IPS-20b (cell line): Measurements from ENCODE around the gene MRGPRX4.

ENCODE experiments used
- H3K27ac ChIP-seq: one replicate; pipeline ENCODE4 v1.5.1; 2013; ENCODE audit warnings: low read length
- H3K27me3 ChIP-seq: 2 replicates; pipeline ENCODE4 v1.6.1; 2013; ENCODE audit warnings: mild to moderate bottlenecking, low read length, inconsistent platforms; ENCODE audit not compliant: insufficient read depth
- H3K36me3 ChIP-seq: 2 replicates; pipeline ENCODE4 v1.6.1; 2013; ENCODE audit warnings: low read depth, mild to moderate bottlenecking, inconsistent platforms, low read length, moderate library complexity; ENCODE audit not compliant: insufficient read depth
- H3K4me1 ChIP-seq: 2 replicates; pipeline ENCODE4 v1.6.1; 2013; ENCODE audit warnings: mild to moderate bottlenecking, control low read depth, inconsistent platforms, low read length, moderate library complexity; ENCODE audit not compliant: insufficient read depth
- H3K4me3 ChIP-seq: 2 replicates; pipeline ENCODE4 v1.5.1; 2013; ENCODE audit warnings: mild to moderate bottlenecking, low read length, inconsistent platforms
- H3K9ac ChIP-seq: 2 replicates; pipeline ENCODE4 v1.6.1; 2013; ENCODE audit warnings: low read depth, mild to moderate bottlenecking, inconsistent platforms, low read length, moderate library complexity
- H3K9me3 ChIP-seq: 2 replicates; pipeline ENCODE4 v1.6.1; 2013; ENCODE audit warnings: mild to moderate bottlenecking, low read depth, low read length, inconsistent platforms; ENCODE audit not compliant: insufficient read depth

The MRGPRX4 gene

DNA sequence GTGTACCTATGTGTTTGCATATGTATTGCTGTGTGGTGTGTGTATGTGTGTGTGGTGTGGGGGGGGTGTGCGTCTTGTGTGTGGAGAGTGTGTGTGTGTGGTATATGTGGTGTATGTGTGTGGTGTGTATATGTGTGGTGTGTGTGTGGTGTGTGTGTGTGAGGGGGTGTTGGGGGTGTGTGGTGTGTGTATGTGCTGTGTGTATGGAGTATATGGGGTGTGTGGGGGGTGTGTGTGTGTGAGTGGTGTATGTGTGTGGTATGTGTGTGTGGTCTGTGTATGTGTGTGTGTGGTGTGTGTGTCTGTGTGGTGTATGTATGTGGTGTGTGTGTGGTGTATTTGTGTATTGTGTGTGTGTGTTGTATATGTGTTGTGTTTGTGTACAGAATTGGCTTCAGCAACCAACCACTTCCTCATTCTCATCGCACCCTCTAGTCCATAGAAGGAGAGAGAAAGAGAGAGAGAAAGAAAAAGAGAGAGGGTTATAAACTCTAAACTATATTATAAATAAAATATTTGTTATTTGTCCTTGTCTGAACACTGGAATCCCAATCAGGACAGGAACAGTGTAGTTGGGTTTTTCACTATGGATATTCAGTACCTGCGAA, 50.3 kb downstream of the MRGPRX4 start:
- H3K9me3 ChIP-seq: no peaks in the 10 kb centered on the region
- H3K27ac ChIP-seq: no peak overlapping the region
- no peak overlapping the region for H3K9ac ChIP-seq
- H3K27me3 ChIP-seq: no peaks in the 10 kb centered on the region
- H3K4me3 ChIP-seq: no peak overlapping the region
- no peaks in the 10 kb centered on the region for H3K36me3 ChIP-seq
- H3K4me1 ChIP-seq: no peaks in the 10 kb centered on the region
